Measurements from ENCODE around the gene PRAC1. TPM values are rescaled to one million over a fixed set of nuclear protein-coding genes. Genes with fewer than 3 reads are reported as not detected.

Gene PRAC1
- total RNA-seq, 2 donors from 2014 or later, result not detected

GRCh38 chr17:48730240-48730550, 7.9 kb upstream of the PRAC1 start:
- intact Hi-C loops (cut with DNase I), result no loop called here
- no peak for TF ChIP-seq POLR2A (IDR thresholded peaks at IDR 0.05)
- TF ChIP-seq, protein P1, sequence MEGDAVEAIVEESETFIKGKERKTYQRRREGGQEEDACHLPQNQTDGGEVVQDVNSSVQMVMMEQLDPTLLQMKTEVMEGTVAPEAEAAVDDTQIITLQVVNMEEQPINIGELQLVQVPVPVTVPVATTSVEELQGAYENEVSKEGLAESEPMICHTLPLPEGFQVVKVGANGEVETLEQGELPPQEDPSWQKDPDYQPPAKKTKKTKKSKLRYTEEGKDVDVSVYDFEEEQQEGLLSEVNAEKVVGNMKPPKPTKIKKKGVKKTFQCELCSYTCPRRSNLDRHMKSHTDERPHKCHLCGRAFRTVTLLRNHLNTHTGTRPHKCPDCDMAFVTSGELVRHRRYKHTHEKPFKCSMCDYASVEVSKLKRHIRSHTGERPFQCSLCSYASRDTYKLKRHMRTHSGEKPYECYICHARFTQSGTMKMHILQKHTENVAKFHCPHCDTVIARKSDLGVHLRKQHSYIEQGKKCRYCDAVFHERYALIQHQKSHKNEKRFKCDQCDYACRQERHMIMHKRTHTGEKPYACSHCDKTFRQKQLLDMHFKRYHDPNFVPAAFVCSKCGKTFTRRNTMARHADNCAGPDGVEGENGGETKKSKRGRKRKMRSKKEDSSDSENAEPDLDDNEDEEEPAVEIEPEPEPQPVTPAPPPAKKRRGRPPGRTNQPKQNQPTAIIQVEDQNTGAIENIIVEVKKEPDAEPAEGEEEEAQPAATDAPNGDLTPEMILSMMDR (IDR thresholded peaks at IDR 0.05), result no peak
- Histone ChIP-seq H3K4me1 (peaks cover 21% of the 10 kb centered on the region), H3K27me3 (peaks cover 0 to 73% of the 10 kb centered on the region in 2 donors), H3K9me3 (no peaks in the 10 kb centered on the region), H3K4me3 (no peak overlapping the region), H3K27ac (no peak overlapping the region), H3K36me3 (replicated peaks in 1 of 2; ENCODE audit: insufficient read depth in 1 of 2, low read depth in 2 of 2) (no peaks in the 10 kb centered on the region)
- ATAC-seq (no peak), DNase-seq (no peak)
- 24 to 31% methylated on average over 3 of the region's 3 CpGs for WGBS, 2 donors

- Histone ChIP-seq H3K9me3 (no peaks in the 10 kb centered on the region), H3K4me3 (no peak overlapping the region), H3K27ac (no peak overlapping the region), H3K27me3 (peaks cover 0 to 75% of the 10 kb centered on the region in 2 donors), H3K36me3 (replicated peaks in 1 of 2; ENCODE audit: insufficient read depth in 1 of 2, low read depth in 2 of 2) (no peaks in the 10 kb centered on the region), H3K4me1 (peaks cover 27% of the 10 kb centered on the region)
- intact Hi-C loops (cut with DNase I), result loop anchor here (10.0 kb wide), 1 partner anchor 155 kb away; no protein-coding TSS in a partner anchor
- 14 to 19% methylated on average over 17 to 19 of the region's 19 CpGs for WGBS, 2 donors
- DNase-seq (no peak), ATAC-seq (no peak)
- no peak for TF ChIP-seq POLR2A (IDR thresholded peaks at IDR 0.05)
- TF ChIP-seq, protein P1 (IDR thresholded peaks at IDR 0.05), result no peak
These were observed 7.3 kb upstream of the PRAC1 start for GRCh38 chr17:48729335-48730239.

DNA sequence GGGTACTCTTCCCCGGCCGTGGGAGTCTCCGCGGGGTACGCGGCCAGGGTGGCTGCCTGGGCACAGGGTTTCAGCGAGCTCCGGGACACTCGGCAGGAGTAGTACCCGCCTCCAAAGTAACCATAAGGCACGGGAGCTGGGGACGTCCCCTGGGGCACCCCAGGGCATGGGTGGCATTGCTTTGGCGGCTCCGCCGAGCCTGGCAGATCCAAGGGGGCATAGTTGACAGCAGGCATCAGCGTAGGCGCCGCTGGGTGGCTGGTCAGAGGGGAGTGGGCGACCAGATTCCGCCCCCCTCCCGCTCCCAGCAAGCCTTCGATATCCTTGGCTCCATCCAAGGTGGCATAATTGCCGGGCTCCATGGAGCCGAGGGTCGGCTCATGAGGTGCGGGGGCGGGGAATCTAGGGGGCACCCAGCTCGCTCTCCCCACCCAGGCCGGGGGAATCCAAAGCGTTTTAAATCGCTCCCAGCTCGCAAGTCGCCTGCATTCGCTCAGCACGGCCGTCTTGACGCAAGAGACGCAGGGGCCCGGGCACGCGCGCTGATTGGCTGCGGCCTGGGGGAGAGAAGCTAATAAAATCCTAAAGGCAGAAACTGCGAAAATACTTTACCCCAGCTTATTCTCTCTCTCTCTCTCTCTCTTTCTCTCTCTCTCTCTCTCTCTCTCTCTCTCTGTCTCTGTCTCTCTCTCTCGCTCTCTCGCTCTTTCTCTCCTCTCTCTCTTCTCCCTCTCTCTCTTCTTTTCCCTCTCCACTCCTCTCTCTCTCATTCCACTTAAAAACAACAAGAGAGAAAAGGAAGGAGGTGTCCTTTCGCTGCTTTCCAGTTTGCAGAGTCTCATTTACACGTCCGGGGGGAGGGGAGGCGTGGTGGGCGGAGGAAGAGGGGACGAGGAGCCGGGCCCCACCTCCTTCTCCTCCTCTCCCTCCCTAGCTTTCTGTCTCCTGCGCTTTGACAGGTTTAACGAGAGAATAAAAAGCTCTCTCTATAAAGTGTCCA, 6.2 kb upstream of the PRAC1 start, which contains the start of gene HOXB13:
TSS of gene HOXB13 (minus strand) at position 519 of the 1,000 bp plus-strand sequence. CDS start at position 362, 157 bp downstream.
- no peak for ATAC-seq
- intact Hi-C loops (cut with DNase I), result loop anchor here (10.0 kb wide), 1 partner anchor 156 kb away; no protein-coding TSS in a partner anchor
- Histone ChIP-seq H3K36me3 (replicated peaks in 1 of 2; ENCODE audit: insufficient read depth in 1 of 2, low read depth in 2 of 2) (no peaks in the 10 kb centered on the region), H3K4me1 (peaks cover 30% of the 10 kb centered on the region), H3K4me3 (no peak within 1 kb of the TSS), H3K9me3 (no peaks in the 10 kb centered on the region), H3K27me3 (peaks cover 0 to 74% of the 10 kb centered on the region in 2 donors), H3K27ac (no peak within 1 kb of the TSS)
- WGBS, 2 donors, result 2 to 4% methylated on average over 29 to 55 of the region's 55 CpGs
- DNase-seq, result peak in 1 of 4 donors; percentile 44
- TF ChIP-seq, protein P1 (IDR thresholded peaks at IDR 0.05), result no peak
- TF ChIP-seq POLR2A (IDR thresholded peaks at IDR 0.05), result no peak

GRCh38 chr17:48727415-48728175, 5.3 kb upstream of the PRAC1 start:
- peaks cover 0 to 75% of the 10 kb centered on the region in 2 donors for H3K27me3 ChIP-seq
- WGBS, 2 donors, result 24 to 26% methylated on average over 8 to 9 of the region's 9 CpGs
- no peak overlapping the region for H3K4me3 ChIP-seq
- intact Hi-C loops (cut with DNase I), result loop anchor here (10.0 kb wide), 1 partner anchor 157 kb away; no protein-coding TSS in a partner anchor
- no peaks in the 10 kb centered on the region for H3K36me3 ChIP-seq (replicated peaks in 1 of 2; ENCODE audit: insufficient read depth in 1 of 2, low read depth in 2 of 2)
- H3K27ac ChIP-seq, result no peak overlapping the region
- peaks cover 24% of the 10 kb centered on the region for H3K4me1 ChIP-seq
- ATAC-seq, result no peak
- no peak for TF ChIP-seq POLR2A (IDR thresholded peaks at IDR 0.05)
- no peaks in the 10 kb centered on the region for H3K9me3 ChIP-seq
- DNase-seq, result no peak
